PC-3 (cell line): ENCODE measurements around the gene CRYGB. TPM values are rescaled to one million over a fixed set of nuclear protein-coding genes. Genes with fewer than 3 reads are reported as not detected.

ENCODE experiments used
- ATAC-seq: fragments of 200-7000 bp; cut with Tn5 transposase; 2 replicates; pipeline ENCODE4 v1.9.1; 2020; ENCODE audit warnings: mild to moderate bottlenecking, moderate library complexity
- BruUV-seq: library from RNA; stranded (reverse); fragments of 400-500 nt; replicated peaks from 2 replicates; lab custom pipeline; 2021; lab: Mats Ljungman, UMichigan
- CTCF ChIA-PET: fragments of 300-600 bp; sonication (Branson Sonifier 250); formaldehyde crosslinking; loops from one replicate; lab custom pipeline; 2022; ENCODE audit warnings: antibody characterized with exemption; lab: Charles Lee
- POLR2A ChIA-PET: fragments of 300-600 bp; sonication (Branson Sonifier 250); formaldehyde crosslinking; loops from one replicate; lab custom pipeline; 2022; ENCODE audit warnings: antibody characterized with exemption; ENCODE audit not compliant: unreplicated experiment; lab: Charles Lee
- DNase-seq: peaks from one replicate; pipeline ENCODE4 v3.0.0-alpha.2; 2015
- H2AFZ ChIP-seq: fragments of 300-600 bp; sonication (generic); 2 replicates; pipeline ENCODE4 v1.6.0; 2016; ENCODE audit warnings: antibody characterized with exemption, low read length
- H3F3A ChIP-seq: fragments of 300-600 bp; sonication (generic); one replicate; pipeline ENCODE4 v1.6.0; 2017; ENCODE audit warnings: antibody characterized with exemption, low read length, control low read depth, mild to moderate bottlenecking; ENCODE audit not compliant: unreplicated experiment
- H3K27ac ChIP-seq: fragments of 300-600 bp; sonication (generic); 2 replicates; pipeline ENCODE4 v1.5.1; 2016; ENCODE audit warnings: mild to moderate bottlenecking, low read length
- H3K27me3 ChIP-seq: fragments of 300-600 bp; sonication (generic); 2 replicates; pipeline ENCODE4 v1.6.1; 2016; ENCODE audit warnings: low read length, mixed read lengths
- H3K36me3 ChIP-seq: fragments of 300-600 bp; sonication (generic); 2 replicates; pipeline ENCODE4 v1.6.1; 2016; ENCODE audit warnings: low read depth, mixed run types, low read length, mixed read lengths
- H3K4me1 ChIP-seq: fragments of 300-600 bp; sonication (generic); 2 replicates; pipeline ENCODE4 v1.5.1; 2016; ENCODE audit warnings: low read length; ENCODE audit not compliant: insufficient read depth
- H3K4me2 ChIP-seq: fragments of 300-600 bp; sonication (generic); 2 replicates; pipeline ENCODE4 v1.6.0; 2016; ENCODE audit warnings: low read length
- H3K4me3 ChIP-seq: fragments of 300-600 bp; sonication (generic); 2 replicates; pipeline ENCODE4 v1.5.1; 2016; ENCODE audit warnings: mild to moderate bottlenecking, low read length, mixed read lengths
- H3K79me2 ChIP-seq: fragments of 300-600 bp; sonication (generic); 2 replicates; pipeline ENCODE4 v1.6.1; 2017; ENCODE audit warnings: low read length, mixed read lengths
- H3K9ac ChIP-seq: fragments of 300-600 bp; sonication (generic); 2 replicates; pipeline ENCODE4 v1.6.0; 2016; ENCODE audit warnings: mild to moderate bottlenecking, low read length
- H3K9me2 ChIP-seq: fragments of 300-600 bp; sonication (generic); replicated peaks from 2 replicates; pipeline ENCODE4 v1.6.1; 2016; ENCODE audit warnings: mixed run types, low read length, mixed read lengths
- H3K9me3 ChIP-seq: fragments of 300-600 bp; sonication (generic); 2 replicates; pipeline ENCODE4 v1.6.1; 2016; ENCODE audit warnings: low read length, mixed read lengths
- H4K20me1 ChIP-seq: fragments of 300-600 bp; sonication (generic); 2 replicates; pipeline ENCODE4 v1.6.1; 2016; ENCODE audit warnings: low read length, mixed read lengths
- CTCF ChIP-seq: fragments of 300-600 bp; sonication (generic); conservative IDR thresholded peaks from 2 replicates; pipeline ENCODE4 v1.5.1; 2017; ENCODE audit warnings: antibody characterized with exemption, low read depth, mild to moderate bottlenecking, low read length
- EZH2 ChIP-seq: fragments of 300-600 bp; sonication (generic); IDR thresholded peaks from one replicate; pipeline ENCODE4 v1.6.1; 2017; ENCODE audit warnings: antibody characterized with exemption, mild to moderate bottlenecking, low read length; ENCODE audit not compliant: unreplicated experiment
- EZH2phosphoT487 ChIP-seq: fragments of 300-600 bp; sonication (generic); IDR thresholded peaks from 2 replicates; pipeline ENCODE4 v1.6.1; 2018; ENCODE audit warnings: mild to moderate bottlenecking, antibody characterized with exemption, low read length, borderline replicate concordance
- intact Hi-C: fragments of 100-400 bp; cut with micrococcal nuclease; formaldehyde crosslinking; loops from 2 replicates; pipeline ENCODE4 v1.9.0; 2023
- total RNA-seq: library from RNA; depleted of rRNA; stranded (reverse); fragments of >200 nt; gene quantifications from 2 replicates; pipeline ENCODE4 v1.2.3, GENCODE V29; 2014

CRYGB gene
- total RNA-seq, 1 experiment from 2014 or later = not detected

GRCh38 chr2:208130712-208131110 is 15.2 kb downstream of the CRYGB start:
- Histone ChIP-seq H3K79me2 (no peaks in the 10 kb centered on the region), H3K9me2 (no peaks in the 10 kb centered on the region), H3K27me3 (no peaks in the 10 kb centered on the region), H2AFZ (no peak overlapping the region), H3K27ac (no peak overlapping the region), H3K4me2 (peak overlapping the region; percentile 33; the same call in 1 of the 2 replicates), H3K9me3 (no peaks in the 10 kb centered on the region), H3F3A (no peaks in the 10 kb centered on the region), H3K4me1 (peaks cover 33% of the 10 kb centered on the region), H3K9ac (no peak overlapping the region), H3K4me3 (no peak overlapping the region), H4K20me1 (no peaks in the 10 kb centered on the region), H3K36me3 (no peaks in the 10 kb centered on the region)
- TF ChIP-seq CTCF (no peak), EZH2phosphoT487 (no peak), EZH2 (no peak)
- DNase-seq (no peak), ATAC-seq (no peak)
- CTCF ChIA-PET = interaction anchor here (0.6 kb wide), 2 partner anchors 12 to 30 kb away, joined by 3 read pairs; no protein-coding TSS in a partner anchor
- POLR2A ChIA-PET = no interaction called here
- intact Hi-C loops = no loop called here
- no TSS peak for BruUV-seq

- POLR2A ChIA-PET = no interaction called here
- H3K79me2 ChIP-seq = no peaks in the 10 kb centered on the region
- ATAC-seq (peak; percentile 76), DNase-seq (peak; percentile 77)
- TF ChIP-seq EZH2phosphoT487 (no peak), EZH2 (no peak), CTCF (no peak)
- no peak within 1 kb of the TSS for H3K4me3 ChIP-seq
- H3K9me3 ChIP-seq = no peaks in the 10 kb centered on the region
- H3F3A ChIP-seq = no peaks in the 10 kb centered on the region
- no peaks in the 10 kb centered on the region for H3K36me3 ChIP-seq
- H3K4me2 ChIP-seq = peak within 1 kb of the TSS; percentile 33
- H3K27ac ChIP-seq = no peak within 1 kb of the TSS
- CTCF ChIA-PET = interaction anchor here (0.6 kb wide), 1 partner anchor 11 kb away, joined by 3 read pairs; no protein-coding TSS in a partner anchor
- peaks cover 31% of the 10 kb centered on the region for H3K4me1 ChIP-seq
- H2AFZ ChIP-seq = peak within 1 kb of the TSS; percentile 60
- BruUV-seq = no TSS peak
- intact Hi-C loops = no loop called here
- no peak within 1 kb of the TSS for H3K9ac ChIP-seq
- no peaks in the 10 kb centered on the region for H3K9me2 ChIP-seq
- no peaks in the 10 kb centered on the region for H4K20me1 ChIP-seq
- no peaks in the 10 kb centered on the region for H3K27me3 ChIP-seq
Measured at GRCh38 chr2:208129744-208130711, 15.9 kb downstream of the CRYGB start, which contains the start of gene CRYGC. Gene CRYGC, minus strand, starts transcription at chr2:208129828. Its CDS starts 36 bp downstream, at chr2:208129792.

- H3K9me2 ChIP-seq = no peaks in the 10 kb centered on the region
- H3K9me3 ChIP-seq = no peaks in the 10 kb centered on the region
- H3K9ac ChIP-seq = no peak overlapping the region
- no peak for ATAC-seq
- no peaks in the 10 kb centered on the region for H4K20me1 ChIP-seq
- no peaks in the 10 kb centered on the region for H3K27me3 ChIP-seq
- intact Hi-C loops = no loop called here
- H3K4me2 ChIP-seq = no peak overlapping the region
- no peaks in the 10 kb centered on the region for H3K79me2 ChIP-seq
- DNase-seq = no peak
- H3K36me3 ChIP-seq = no peaks in the 10 kb centered on the region
- CTCF ChIA-PET = no interaction called here
- POLR2A ChIA-PET = no interaction called here
- TF ChIP-seq EZH2phosphoT487 (no peak), EZH2 (no peak), CTCF (no peak)
- no TSS peak for BruUV-seq
- no peak overlapping the region for H3K4me3 ChIP-seq
- H3K27ac ChIP-seq = no peak overlapping the region
- H2AFZ ChIP-seq = no peak overlapping the region
- H3F3A ChIP-seq = no peaks in the 10 kb centered on the region
- H3K4me1 ChIP-seq = peaks cover 25% of the 10 kb centered on the region
Measured at GRCh38 chr2:208128136-208128535, 17.8 kb downstream of the CRYGB start.
